NCI-H2107 treated with DMSO at 0.1 percent for 48 hours (cell line): ENCODE measurements around the gene TSPAN10.
A peak's percentile ranks its signal among the peaks of the same experiment; 100 is the strongest.
"Not testable (repeated sequence)": the region's sequence is repeated elsewhere in the genome, so short reads cannot be mapped to it uniquely, and the experiment has no call there.

Experiments
- DNase-seq: peaks from one replicate; lab custom pipeline; 2025; ENCODE audit not compliant: unreplicated experiment; lab: John Stamatoyannopoulos, UW

Gene TSPAN10

GRCh38 chr17:81636505-81637288, at the start of gene TSPAN10, which contains the start of gene NPLOC4:
Gene TSPAN10 (plus strand): TSS chr17:81637196. CDS start chr17:81642413, 5,217 bp downstream.
Gene NPLOC4 (minus strand): TSS chr17:81637112. CDS start chr17:81636930, 182 bp downstream.
- peak; percentile 42 for DNase-seq

- DNase-seq: no peak
Observed at GRCh38 chr17:81589612-81590011, 47.4 kb upstream of the TSPAN10 start.

- no peak for DNase-seq
Observed at GRCh38 chr17:81590121-81590520, 46.9 kb upstream of the TSPAN10 start.

GRCh38 chr17:81591971-81592370, 45.0 kb upstream of the TSPAN10 start:
- DNase-seq: no peak

GRCh38 chr17:81593105-81593871, 43.7 kb upstream of the TSPAN10 start:
- DNase-seq: no peak

GRCh38 chr17:81599719-81600486, 37.1 kb upstream of the TSPAN10 start:
- DNase-seq: no peak

GRCh38 chr17:81601525-81602120, 35.4 kb upstream of the TSPAN10 start:
- peak; percentile 76 for DNase-seq

GRCh38 chr17:81603846-81604610, 33.0 kb upstream of the TSPAN10 start:
- DNase-seq: no peak

GRCh38 chr17:81607431-81607830, 29.6 kb upstream of the TSPAN10 start:
- no peak for DNase-seq

- DNase-seq: no peak
Observed at GRCh38 chr17:81608082-81608481, 28.9 kb upstream of the TSPAN10 start.

GRCh38 chr17:81608605-81609004, 28.4 kb upstream of the TSPAN10 start:
- DNase-seq: no peak

GRCh38 chr17:81609541-81610311, 27.3 kb upstream of the TSPAN10 start:
- DNase-seq: no peak

GRCh38 chr17:81612172-81612970, 24.6 kb upstream of the TSPAN10 start:
- peak; percentile 41 for DNase-seq

- no peak for DNase-seq
Observed at GRCh38 chr17:81615401-81615930, 21.5 kb upstream of the TSPAN10 start.

- no peak for DNase-seq
Observed at GRCh38 chr17:81616877-81617276, 20.1 kb upstream of the TSPAN10 start.

GRCh38 chr17:81618307-81618706, 18.7 kb upstream of the TSPAN10 start:
- DNase-seq: not testable (repeated sequence)

GRCh38 chr17:81621494-81622130, 15.4 kb upstream of the TSPAN10 start:
- no peak for DNase-seq

- DNase-seq: no peak
Observed at GRCh38 chr17:81630274-81630673, 6.7 kb upstream of the TSPAN10 start.
